OCI-LY7 (cell line): ENCODE data around the gene FGF5. TPM values are rescaled to one million over a fixed set of nuclear protein-coding genes. Genes with fewer than 3 reads are reported as not detected.
"Not testable (repeated sequence)": the region's sequence is repeated elsewhere in the genome, so short reads cannot be mapped to it uniquely, and the experiment has no call there.

Experiments
- BruUV-seq: library from RNA; stranded (reverse); fragments of 400-500 nt; replicated peaks from 2 replicates; lab custom pipeline; 2021; lab: Mats Ljungman, UMichigan
- CTCF ChIA-PET: fragments of 300-600 bp; sonication (Branson Sonifier 250); formaldehyde crosslinking; loops from one replicate; lab custom pipeline; 2022; ENCODE audit warnings: antibody characterized with exemption; ENCODE audit not compliant: unreplicated experiment; lab: Charles Lee
- POLR2A ChIA-PET: fragments of 300-600 bp; sonication (Branson Sonifier 250); formaldehyde crosslinking; loops from one replicate; lab custom pipeline; 2022; ENCODE audit warnings: antibody characterized with exemption; lab: Charles Lee
- DNase-seq: peaks from one replicate; pipeline ENCODE4 v3.0.0-alpha.2; 2015; ENCODE audit warnings: low spot score
- H2AFZ ChIP-seq: fragments of 200-600 bp; sonication (generic), shearing (Covaris generic); 2 replicates; pipeline ENCODE4 v1.6.1; 2014; ENCODE audit warnings: mild to moderate bottlenecking, antibody characterized with exemption, low read length, moderate library complexity
- H3K27ac ChIP-seq: fragments of 200-600 bp; sonication (generic); 2 replicates; pipeline ENCODE4 v1.5.1; 2014; ENCODE audit warnings: mixed run types, low read depth, mild to moderate bottlenecking, moderate library complexity, low read length, inconsistent platforms; ENCODE audit not compliant: poor library complexity, severe bottlenecking
- H3K36me3 ChIP-seq: fragments of 200-600 bp; sonication (generic); 2 replicates; pipeline ENCODE4 v1.6.1; 2014; ENCODE audit warnings: mild to moderate bottlenecking, antibody characterized with exemption, low read length, moderate library complexity, mixed read lengths; ENCODE audit not compliant: insufficient read depth
- H3K4me1 ChIP-seq: fragments of 200-600 bp; sonication (generic); 2 replicates; pipeline ENCODE4 v1.5.1; 2014; ENCODE audit warnings: mild to moderate bottlenecking, low read length; ENCODE audit not compliant: insufficient read depth, poor library complexity, severe bottlenecking
- H3K4me2 ChIP-seq: fragments of 200-600 bp; sonication (generic); 2 replicates; pipeline ENCODE4 v1.6.1; 2014; ENCODE audit warnings: mild to moderate bottlenecking, low read length
- H3K4me3 ChIP-seq: fragments of 200-600 bp; sonication (generic); 2 replicates; pipeline ENCODE4 v1.5.1; 2014; ENCODE audit warnings: mild to moderate bottlenecking, low read depth, low read length; ENCODE audit not compliant: poor library complexity, severe bottlenecking
- H3K79me2 ChIP-seq: fragments of 200-600 bp; sonication (generic); 2 replicates; pipeline ENCODE4 v1.6.1; 2016; ENCODE audit warnings: low read depth, mild to moderate bottlenecking, low read length, moderate library complexity, mixed read lengths; ENCODE audit not compliant: insufficient read depth
- H3K9me2 ChIP-seq: fragments of 200-600 bp; sonication (generic); 2 replicates; pipeline ENCODE4 v1.6.1; 2016; ENCODE audit warnings: mild to moderate bottlenecking, low read length, mixed read lengths; ENCODE audit not compliant: insufficient read depth
- H3K9me3 ChIP-seq: fragments of 200-600 bp; sonication (generic); 2 replicates; pipeline ENCODE4 v1.6.1; 2014; ENCODE audit warnings: mild to moderate bottlenecking, mixed run types, low read length, mixed read lengths
- H4K20me1 ChIP-seq: fragments of 200-600 bp; sonication (generic); 2 replicates; pipeline ENCODE4 v1.6.1; 2014; ENCODE audit warnings: mild to moderate bottlenecking, antibody characterized with exemption, low read length, moderate library complexity, mixed read lengths; ENCODE audit not compliant: insufficient read depth
- CTCF ChIP-seq: fragments of 200-600 bp; sonication (generic); conservative IDR thresholded peaks from 2 replicates; pipeline ENCODE4 v1.5.1; 2014; ENCODE audit warnings: mild to moderate bottlenecking, antibody characterized with exemption, low read length, moderate library complexity, mixed read lengths
- EZH2phosphoT487 ChIP-seq: fragments of 200-600 bp; sonication (generic); IDR thresholded peaks from 2 replicates; pipeline ENCODE4 v1.6.1; 2018; ENCODE audit warnings: low read depth, borderline replicate concordance, mild to moderate bottlenecking, mixed run types, antibody characterized with exemption, low read length, moderate library complexity, mixed read lengths
- intact Hi-C: fragments of 100-400 bp; cut with micrococcal nuclease; formaldehyde crosslinking; loops from one replicate; pipeline ENCODE4 v1.10.0; 2022; ENCODE audit not compliant: unreplicated experiment
- total RNA-seq, 2 experiments: library from RNA; depleted of rRNA in 1 of 2; stranded (reverse); fragments of >200 nt in 1 of 2; shearing (Covaris generic) in 1 of 2; gene quantifications; 2 replicates each; pipeline ENCODE4 v1.2.3, GENCODE V29; 2014 to 2022

Gene FGF5
- total RNA-seq, 2 experiments from 2014 or later, result 0.06 TPM; not detected in 1

- POLR2A ChIA-PET, result interaction anchor here (1.7 kb wide), 1 partner anchor 8 kb away, joined by 5 read pairs; no protein-coding TSS in a partner anchor
- H3K36me3 ChIP-seq, result no peaks in the 10 kb centered on the region
- no peaks in the 10 kb centered on the region for H3K9me3 ChIP-seq
- no peak overlapping the region for H3K4me2 ChIP-seq
- no peaks in the 10 kb centered on the region for H3K79me2 ChIP-seq
- no peak overlapping the region for H3K27ac ChIP-seq
- no peak overlapping the region for H2AFZ ChIP-seq
- BruUV-seq, result no TSS peak
- no peak overlapping the region for H3K4me3 ChIP-seq
- H4K20me1 ChIP-seq, result no peaks in the 10 kb centered on the region
- H3K9me2 ChIP-seq, result no peaks in the 10 kb centered on the region
- CTCF ChIA-PET, result no interaction called here
- DNase-seq, result no peak
- no peaks in the 10 kb centered on the region for H3K4me1 ChIP-seq
- TF ChIP-seq EZH2phosphoT487 (no peak), CTCF (no peak)
- intact Hi-C loops, result no loop called here
These were observed 23.0 kb upstream of the FGF5 start for GRCh38 chr4:80243274-80244018.

GRCh38 chr4:80247484-80247883 is 19.0 kb upstream of the FGF5 start:
- intact Hi-C loops, DNase-seq, H2AFZ ChIP-seq, H4K20me1 ChIP-seq, CTCF ChIA-PET, H3K9me3 ChIP-seq, H3K36me3 ChIP-seq, H3K4me1 ChIP-seq, BruUV-seq, H3K4me2 ChIP-seq, H3K27ac ChIP-seq, H3K4me3 ChIP-seq, H3K9me2 ChIP-seq, H3K79me2 ChIP-seq: not testable (repeated sequence)
- POLR2A ChIA-PET, result interaction anchor here (0.8 kb wide), 1 partner anchor 8 kb away, joined by 4 read pairs; no protein-coding TSS in a partner anchor

GRCh38 chr4:80249144-80249543 is 17.3 kb upstream of the FGF5 start:
- Histone ChIP-seq H3K27ac (no peak overlapping the region), H3K79me2 (no peaks in the 10 kb centered on the region), H3K4me3 (no peak overlapping the region), H3K4me2 (no peak overlapping the region), H4K20me1 (no peaks in the 10 kb centered on the region), H3K9me3 (no peaks in the 10 kb centered on the region), H2AFZ (no peak overlapping the region), H3K9me2 (no peaks in the 10 kb centered on the region), H3K36me3 (no peaks in the 10 kb centered on the region), H3K4me1 (no peaks in the 10 kb centered on the region)
- TF ChIP-seq CTCF (no peak), EZH2phosphoT487 (no peak)
- intact Hi-C loops, result no loop called here
- CTCF ChIA-PET, result no interaction called here
- no peak for DNase-seq
- no TSS peak for BruUV-seq
- POLR2A ChIA-PET, result interaction anchor here (0.7 to 0.8 kb wide), 2 partner anchors 10 to 834 kb away, joined by 3 read pairs; no protein-coding TSS in a partner anchor
